Activated CD8-positive, alpha-beta T cell treated with anti-CD3 and anti-CD28 coated beads for 36 hours (primary cell): ENCODE results near the gene RPP38. TPM values are rescaled to one million over a fixed set of nuclear protein-coding genes. Genes with fewer than 3 reads are reported as not detected.

Experiments used
- ATAC-seq: fragments of 200-7000 bp; cut with Tn5 transposase; one replicate; pipeline ENCODE4 v1.10.0; 2021; ENCODE audit warnings: mild to moderate bottlenecking, moderate library complexity
- CTCF ChIA-PET: fragments of 350-600 bp; sonication (Branson Sonifier 250); formaldehyde crosslinking; loops from one replicate; lab custom pipeline; 2021; ENCODE audit warnings: antibody characterized with exemption; lab: Charles Lee
- POLR2A ChIA-PET: fragments of 350-600 bp; sonication (Branson Sonifier 250); formaldehyde crosslinking; loops from one replicate; lab custom pipeline; 2021; ENCODE audit warnings: antibody characterized with exemption; lab: Charles Lee
- DNase-seq: peaks from one replicate; pipeline ENCODE4 v3.0.0-alpha.2; 2020
- H3K27ac Mint-ChIP-seq: one replicate; pipeline ENCODE4 v1.8.0; 2021; ENCODE audit warnings: mild to moderate bottlenecking, mixed read lengths
- H3K27me3 Mint-ChIP-seq: one replicate; pipeline ENCODE4 v1.8.0; 2021; ENCODE audit warnings: mixed read lengths
- H3K36me3 Mint-ChIP-seq: one replicate; pipeline ENCODE4 v1.8.0; 2021; ENCODE audit warnings: low read depth, mixed read lengths
- H3K4me1 Mint-ChIP-seq: one replicate; pipeline ENCODE4 v1.8.0; 2021; ENCODE audit warnings: low read depth, mixed read lengths
- H3K4me3 Mint-ChIP-seq: one replicate; pipeline ENCODE4 v1.8.0; 2021; ENCODE audit warnings: mild to moderate bottlenecking, moderate library complexity, mixed read lengths
- H3K9me3 Mint-ChIP-seq: one replicate; pipeline ENCODE4 v1.8.0; 2021; ENCODE audit warnings: mixed read lengths
- CTCF ChIP-seq: fragments of 200-600 bp; IDR thresholded peaks from one replicate; pipeline ENCODE4 v1.8.0; 2022; ENCODE audit warnings: antibody characterized with exemption, mild to moderate bottlenecking
- intact Hi-C: fragments of 100-400 bp; cut with micrococcal nuclease; formaldehyde crosslinking; loops from one replicate; pipeline ENCODE4 v1.10.0; 2022
- total RNA-seq, 2 experiments: library from RNA; stranded (reverse); gene quantifications; one replicate each; pipeline ENCODE4 v1.2.3, GENCODE V29; 2021

Gene RPP38
- total RNA-seq, 2 experiments from 2014 or later: 16.2 to 24.2 TPM

- Mint-ChIP-seq H3K27ac (peak overlapping the region; percentile 31), H3K4me3 (no peak overlapping the region), H3K27me3 (no peaks in the 10 kb centered on the region), H3K9me3 (no peaks in the 10 kb centered on the region), H3K36me3 (peaks cover 48% of the 10 kb centered on the region), H3K4me1 (peaks cover 26% of the 10 kb centered on the region)
- no peak for ATAC-seq
- no peak for DNase-seq
- intact Hi-C loops: no loop called here
- POLR2A ChIA-PET: interaction anchor here (1.4 kb wide), 1 partner anchor 19 kb away, joined by 5 read pairs; no protein-coding TSS in a partner anchor
- no peak for TF ChIP-seq CTCF
- CTCF ChIA-PET: interaction anchor here (0.8 to 3.1 kb wide), 4 partner anchors 25 to 61 kb away, joined by 3 to 10 read pairs (median 3); no protein-coding TSS in a partner anchor
Observed at GRCh38 chr10:15103513-15103912, 6.4 kb downstream of the RPP38 start.

GRCh38 chr10:15106352-15107013 lies 9.3 kb downstream of the RPP38 start:
- peak; percentile 90 for TF ChIP-seq CTCF
- CTCF ChIA-PET: interaction anchor here (0.7 to 2.4 kb wide), 15 partner anchors 9 to 208 kb away, joined by 3 to 16 read pairs (median 3); partner anchors contain the start of gene RPP38
- H3K4me3 Mint-ChIP-seq: no peak overlapping the region
- H3K9me3 Mint-ChIP-seq: no peaks in the 10 kb centered on the region
- H3K27me3 Mint-ChIP-seq: no peaks in the 10 kb centered on the region
- H3K27ac Mint-ChIP-seq: no peak overlapping the region
- peaks cover 10% of the 10 kb centered on the region for H3K4me1 Mint-ChIP-seq
- H3K36me3 Mint-ChIP-seq: peaks cover 33% of the 10 kb centered on the region
- POLR2A ChIA-PET: interaction anchor here (1.2 to 1.8 kb wide), 2 partner anchors 9 to 16 kb away, joined by 3 to 6 read pairs; partner anchors contain the start of gene RPP38
- DNase-seq (peak; percentile 85), ATAC-seq (peak; percentile 99)
- intact Hi-C loops: no loop called here

- Mint-ChIP-seq H3K36me3 (peaks cover 18% of the 10 kb centered on the region), H3K27ac (no peak overlapping the region), H3K27me3 (no peaks in the 10 kb centered on the region), H3K4me1 (peaks cover 3% of the 10 kb centered on the region), H3K4me3 (no peak overlapping the region), H3K9me3 (no peaks in the 10 kb centered on the region)
- no peak for ATAC-seq
- TF ChIP-seq CTCF: no peak
- no peak for DNase-seq
- CTCF ChIA-PET: no interaction called here
- intact Hi-C loops: no loop called here
- POLR2A ChIA-PET: no interaction called here
Observed at GRCh38 chr10:15112657-15113056, 15.5 kb downstream of the RPP38 start.

GRCh38 chr10:15113766-15114165 lies 16.6 kb downstream of the RPP38 start:
- intact Hi-C loops: no loop called here

More at GRCh38 chr10:15113766-15114165, 16.6 kb downstream of the RPP38 start:
- TF ChIP-seq CTCF: no peak
- Mint-ChIP-seq H3K27ac (no peak overlapping the region), H3K4me1 (peaks cover 3% of the 10 kb centered on the region), H3K9me3 (no peaks in the 10 kb centered on the region), H3K4me3 (no peak overlapping the region), H3K27me3 (no peaks in the 10 kb centered on the region), H3K36me3 (peaks cover 17% of the 10 kb centered on the region)
- POLR2A ChIA-PET: interaction anchor here (0.7 to 0.8 kb wide), 3 partner anchors 16 to 51 kb away, joined by 3 to 5 read pairs (median 3); no protein-coding TSS in a partner anchor
- DNase-seq: no peak
- ATAC-seq: no peak
- CTCF ChIA-PET: interaction anchor here (1.3 kb wide), 1 partner anchor 9 kb away, joined by 5 read pairs; no protein-coding TSS in a partner anchor
